Astrocyte of the hippocampus (primary cell): Measurements from ENCODE around the gene CCDC85C.

ENCODE experiments used
- DNase-seq: peaks from one replicate; pipeline ENCODE4 v3.0.0; 2011; ENCODE audit warnings: low read depth, low spot score

Gene CCDC85C

DNA sequence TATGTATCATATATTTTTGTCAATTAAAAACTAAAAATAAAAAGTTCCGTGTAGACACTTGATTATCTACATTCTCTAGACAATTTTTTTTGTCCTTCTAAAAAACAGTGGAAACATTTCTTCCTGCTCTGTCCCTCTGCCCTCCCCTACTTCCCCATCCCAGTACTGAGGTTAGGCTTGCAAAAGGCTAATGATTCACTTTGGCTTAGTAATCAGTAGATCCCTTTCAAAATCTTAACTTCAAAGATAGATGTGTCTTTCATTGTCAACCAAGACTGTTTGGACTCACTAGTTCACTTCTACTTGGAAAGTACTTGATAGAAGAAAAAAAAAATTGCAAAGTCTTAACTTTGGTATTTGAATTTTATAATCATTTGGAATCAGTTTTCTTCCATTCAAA lies 127.1 kb downstream of the CCDC85C start:
- no peak for DNase-seq

DNA sequence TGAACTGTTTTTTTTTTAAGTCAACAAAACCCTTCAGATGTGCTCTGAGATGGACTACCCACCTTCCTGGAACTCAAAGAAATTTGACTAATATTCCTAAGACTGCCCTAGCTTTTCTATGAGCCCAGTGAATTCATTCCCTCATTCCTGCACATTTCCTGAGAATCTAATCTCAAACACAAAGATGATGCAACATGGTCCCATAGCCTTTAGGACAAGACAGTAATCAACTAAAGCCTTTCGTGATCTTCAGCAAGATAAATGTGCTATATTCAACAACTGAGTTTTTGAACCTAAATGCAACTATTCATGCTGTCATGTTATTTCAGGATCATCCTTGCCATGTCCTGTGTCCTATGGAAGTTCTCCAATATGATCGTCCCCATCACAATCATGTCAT lies 128.3 kb downstream of the CCDC85C start:
- DNase-seq, result no peak

DNA sequence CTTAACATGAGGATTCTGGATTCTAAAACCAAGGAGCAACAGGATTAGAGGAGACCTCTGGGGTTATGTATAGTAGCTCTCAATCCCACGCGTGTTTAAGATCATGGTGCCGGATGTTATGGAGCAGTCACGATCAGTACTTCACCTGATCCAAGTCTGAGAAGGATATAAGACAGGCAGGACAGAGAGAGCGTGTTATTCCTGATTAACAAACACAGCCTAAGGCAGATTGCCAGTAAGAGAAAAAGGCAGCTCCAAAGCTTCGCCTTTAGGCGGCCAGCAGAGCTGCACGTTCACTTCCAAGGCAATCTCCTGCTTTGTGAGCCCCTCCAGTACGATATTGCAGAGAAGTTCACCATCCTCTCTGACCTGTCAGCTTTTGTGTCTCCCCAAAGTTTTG lies 128.8 kb downstream of the CCDC85C start:
- peak; percentile 42 for DNase-seq

DNA sequence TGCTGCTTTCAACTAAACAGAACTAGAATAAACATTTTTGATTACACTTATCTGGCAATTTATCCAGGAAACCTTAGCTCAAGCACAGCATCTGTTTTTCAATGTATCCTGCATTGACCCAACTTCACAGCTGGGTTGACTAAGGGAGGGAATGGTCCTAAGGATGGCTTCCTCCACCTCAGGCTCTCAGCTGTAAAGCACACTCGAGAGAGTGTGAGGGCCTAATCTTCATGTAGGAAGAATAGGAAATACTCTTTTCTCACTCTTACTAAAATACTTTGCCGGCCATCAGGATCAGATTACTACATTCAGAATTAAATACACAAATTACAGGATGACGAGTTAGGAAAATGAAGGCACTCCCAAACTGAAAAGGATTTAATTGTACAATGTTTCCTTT lies 130.5 kb downstream of the CCDC85C start:
- no peak for DNase-seq

DNA sequence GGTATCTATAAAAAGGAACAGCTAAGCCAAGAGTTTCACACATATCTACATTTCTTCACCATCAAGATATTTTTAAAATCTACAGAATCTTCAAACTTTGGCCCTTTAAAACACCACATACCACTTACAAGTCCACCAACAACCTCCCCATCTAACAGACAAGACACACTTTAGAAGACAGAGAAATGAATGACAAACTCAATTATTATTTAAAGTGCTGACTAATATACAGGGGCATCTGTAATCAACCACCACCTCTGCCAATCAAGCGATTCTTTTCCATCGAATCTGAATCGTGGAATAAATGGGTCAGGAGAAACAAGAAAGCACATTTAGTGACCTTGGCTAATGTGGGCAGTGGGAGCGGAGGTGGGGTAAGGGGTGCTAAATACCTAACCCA lies 131.1 kb downstream of the CCDC85C start:
- no peak for DNase-seq

DNA sequence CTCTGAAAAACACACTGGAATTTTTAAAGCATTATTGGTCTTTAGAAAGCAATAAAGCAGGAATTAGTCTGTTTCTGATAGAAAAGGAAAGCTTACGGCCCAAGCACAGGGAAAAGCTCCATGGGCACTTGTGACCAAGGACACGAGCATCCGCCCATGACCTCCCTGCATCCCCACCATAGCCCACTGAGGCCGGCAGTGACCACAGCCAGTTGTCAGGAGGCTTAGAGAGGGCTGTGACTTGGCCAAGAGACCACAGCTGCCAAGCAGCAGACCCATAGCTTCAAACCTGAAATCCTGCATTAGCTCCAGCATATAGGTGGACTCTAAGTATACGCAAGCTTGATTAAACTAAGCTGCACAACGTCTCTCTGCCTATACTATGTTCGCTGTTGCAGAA lies 132.3 kb downstream of the CCDC85C start:
- DNase-seq, result no peak

DNA sequence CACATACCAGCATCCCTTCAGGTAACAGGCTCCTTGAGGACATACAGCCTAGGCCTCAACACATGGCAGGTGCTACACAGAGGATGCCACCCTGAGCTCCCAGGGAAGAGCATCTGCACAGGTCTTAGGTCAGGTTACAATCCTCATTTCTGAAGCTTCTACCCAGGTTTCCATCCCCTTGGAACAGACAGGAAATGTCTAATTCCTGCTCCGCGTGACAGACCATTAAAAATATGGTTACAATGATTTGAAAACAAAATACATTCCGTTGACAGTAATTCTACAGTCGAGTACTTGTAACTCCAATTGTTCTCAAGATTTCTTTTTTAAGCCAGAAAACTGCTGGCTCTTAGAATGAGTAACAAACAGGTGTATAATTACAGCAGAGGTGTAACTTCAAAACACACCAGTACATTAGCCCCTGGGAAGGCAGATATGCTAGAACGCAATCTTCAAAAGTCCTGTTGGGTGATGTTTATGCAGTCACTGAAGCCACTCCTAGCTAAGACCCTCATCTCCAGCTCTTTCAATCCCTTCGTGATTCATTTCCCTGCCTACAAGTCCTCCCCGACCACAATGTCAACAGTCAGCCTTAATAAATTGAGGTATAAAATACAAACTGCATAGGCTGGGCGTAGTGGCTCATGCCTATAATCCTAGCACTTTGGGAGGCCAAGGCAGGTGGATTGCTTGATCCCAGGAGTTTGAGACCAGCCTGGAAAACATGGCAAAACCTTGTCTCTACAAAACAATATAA lies 135.0 kb downstream of the CCDC85C start:
- peak; percentile 27 for DNase-seq

DNA sequence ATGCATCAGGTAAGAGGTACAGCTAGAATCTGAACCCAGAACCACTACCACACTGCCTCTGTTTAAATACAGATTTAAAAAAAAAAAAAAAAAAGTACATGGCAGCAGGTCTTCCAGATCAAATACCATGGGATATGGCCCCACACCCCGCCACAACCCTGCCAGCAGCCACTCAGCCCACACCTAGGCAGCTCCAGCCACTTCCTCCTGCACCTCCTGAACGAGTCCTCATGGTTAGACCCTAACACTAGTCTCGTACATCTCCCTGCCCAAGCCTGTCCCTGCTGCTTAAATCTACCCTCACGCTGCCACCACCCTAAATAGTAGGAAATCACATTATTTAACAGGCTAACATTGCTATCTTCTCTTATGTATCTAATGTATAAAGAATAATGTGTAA lies 135.9 kb downstream of the CCDC85C start:
- no peak for DNase-seq

DNA sequence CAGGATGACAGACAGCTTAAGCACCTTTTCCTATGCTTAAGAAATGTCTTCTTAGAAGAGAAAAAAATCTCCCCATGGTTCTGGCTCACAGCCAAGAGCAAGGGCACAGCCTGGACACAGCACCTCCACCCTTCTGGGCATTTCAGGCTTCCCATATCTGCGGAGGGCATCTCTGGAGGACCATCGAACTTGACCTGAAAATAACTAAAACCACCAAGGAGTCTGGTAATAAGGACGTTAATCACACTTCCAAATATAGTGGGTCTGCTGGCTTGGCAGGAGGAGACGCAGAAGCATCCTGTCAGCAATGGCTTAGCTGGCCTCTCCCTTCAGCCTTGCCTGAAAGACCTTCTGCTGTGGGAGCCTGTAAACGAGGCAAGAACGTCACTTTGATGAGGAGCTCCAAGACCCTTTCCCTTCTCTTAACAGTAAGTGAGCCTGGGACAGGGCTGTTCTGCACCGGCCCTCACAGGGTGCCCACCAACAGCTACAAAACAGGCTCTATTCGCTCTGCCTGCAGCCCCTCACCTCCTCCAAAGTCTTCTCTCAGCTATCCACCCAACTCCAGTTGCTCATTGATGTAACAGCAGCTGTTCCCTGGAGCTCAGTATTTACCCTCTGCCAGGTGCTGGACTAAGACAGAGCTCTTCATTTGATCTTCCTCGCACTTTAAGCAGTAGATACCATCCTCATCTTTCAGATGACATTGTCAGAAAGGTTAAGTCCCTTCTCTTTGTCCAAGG lies 136.5 kb downstream of the CCDC85C start:
- no peak for DNase-seq

DNA sequence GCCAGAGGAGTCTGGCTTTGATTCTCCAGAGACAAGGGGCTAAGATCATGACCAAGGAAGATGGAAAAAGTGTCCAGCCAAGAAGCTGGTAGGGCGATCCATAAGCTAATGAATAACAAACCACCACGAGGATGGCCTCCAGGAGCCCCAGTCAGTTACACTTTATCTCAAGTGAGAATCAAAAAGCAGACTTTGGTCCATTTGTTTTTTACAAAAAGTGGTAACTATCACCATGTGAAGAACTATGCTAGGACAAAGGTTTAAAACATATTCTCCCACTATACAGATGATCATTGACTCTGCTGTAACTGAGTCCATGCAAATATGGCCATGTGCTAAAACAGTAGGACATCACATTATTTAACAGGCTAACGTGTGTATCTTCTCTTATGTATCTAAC lies 137.2 kb downstream of the CCDC85C start:
- DNase-seq, result no peak

DNA sequence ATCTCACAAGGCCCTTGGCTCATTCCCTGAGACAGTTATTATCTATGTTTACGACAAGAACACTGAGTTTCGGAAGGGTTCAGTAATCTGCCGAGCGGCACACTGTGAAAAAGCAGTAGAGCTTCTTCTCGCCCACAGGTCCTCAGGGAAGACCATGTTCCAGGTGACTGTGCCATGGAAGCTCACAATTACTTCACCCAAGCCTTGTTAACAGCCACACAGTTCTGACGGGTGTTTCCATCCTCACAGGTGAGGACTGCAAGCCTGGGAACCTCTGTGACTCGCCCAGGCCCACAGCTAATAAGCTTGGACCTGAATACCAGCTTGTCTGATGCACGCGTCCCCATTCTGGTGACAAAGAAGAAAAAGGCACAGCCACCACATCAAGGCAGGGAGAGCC lies 138.7 kb downstream of the CCDC85C start:
- no peak for DNase-seq

DNA sequence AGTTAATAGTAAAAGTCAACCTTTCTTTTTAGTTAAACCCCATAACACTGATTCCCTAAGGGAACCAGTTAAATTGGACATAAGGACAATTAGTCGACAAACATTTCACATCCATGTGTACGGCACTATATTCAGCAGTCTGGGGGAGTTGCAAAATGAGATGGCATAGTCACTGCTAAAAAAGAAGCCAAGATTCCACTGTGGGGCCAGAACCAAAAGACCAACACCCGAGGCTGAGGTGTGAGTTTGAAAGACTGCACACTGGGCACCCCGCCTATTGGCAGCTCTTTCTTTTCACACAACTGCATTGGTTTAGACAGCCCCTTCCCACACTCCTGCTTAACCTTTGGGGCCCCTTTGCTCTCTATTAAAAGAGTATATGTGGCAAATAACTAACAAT lies 140.0 kb downstream of the CCDC85C start:
- no peak for DNase-seq

DNA sequence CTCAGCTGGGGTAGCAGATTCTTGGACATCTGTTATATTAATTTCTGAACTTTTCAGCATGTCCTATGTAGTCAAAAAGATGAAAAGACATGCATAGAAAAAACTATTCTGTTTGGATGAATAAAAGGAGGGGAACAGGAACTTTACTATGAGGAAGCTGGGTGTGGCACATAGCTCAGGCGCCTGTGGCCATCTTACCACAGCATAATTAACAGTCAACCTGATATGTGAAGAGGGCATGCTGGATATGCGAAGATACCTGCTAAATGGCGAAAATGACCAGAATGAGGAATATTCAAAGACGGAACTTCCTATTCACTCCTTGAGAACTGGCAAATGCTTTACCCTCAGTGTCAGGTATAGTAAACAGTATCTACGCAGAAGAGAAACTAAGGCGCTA lies 141.8 kb downstream of the CCDC85C start:
- DNase-seq, result no peak

DNA sequence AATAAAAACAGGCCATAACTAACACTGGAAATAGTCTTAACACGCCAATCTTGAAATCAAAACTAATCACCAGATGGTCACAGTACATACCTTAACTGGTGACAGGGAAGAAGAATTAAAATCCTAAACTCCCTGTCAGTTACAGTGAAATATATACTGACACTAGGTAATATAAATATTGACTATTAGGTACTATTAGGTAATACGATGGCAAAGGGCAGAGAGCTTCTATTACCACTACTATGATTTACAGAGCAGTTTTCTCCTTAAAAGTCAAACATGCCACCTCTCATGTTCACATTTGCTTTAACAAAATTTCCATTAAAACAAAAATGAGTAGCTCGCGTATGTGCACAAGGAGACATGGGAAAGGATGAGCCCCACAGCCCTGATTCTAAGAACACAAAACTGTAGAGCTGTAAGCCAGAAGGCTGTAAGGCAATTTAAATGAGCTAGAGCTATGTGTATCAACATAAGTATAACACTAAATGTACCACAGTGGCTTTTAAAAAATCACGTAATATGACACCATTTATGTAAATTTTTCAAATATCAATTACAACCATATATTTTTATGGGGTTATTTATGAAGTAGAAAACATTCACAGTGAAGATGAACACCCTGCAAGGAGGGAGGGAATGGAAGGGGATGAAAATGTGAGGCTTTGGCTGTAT lies 142.5 kb downstream of the CCDC85C start:
- DNase-seq, result no peak

DNA sequence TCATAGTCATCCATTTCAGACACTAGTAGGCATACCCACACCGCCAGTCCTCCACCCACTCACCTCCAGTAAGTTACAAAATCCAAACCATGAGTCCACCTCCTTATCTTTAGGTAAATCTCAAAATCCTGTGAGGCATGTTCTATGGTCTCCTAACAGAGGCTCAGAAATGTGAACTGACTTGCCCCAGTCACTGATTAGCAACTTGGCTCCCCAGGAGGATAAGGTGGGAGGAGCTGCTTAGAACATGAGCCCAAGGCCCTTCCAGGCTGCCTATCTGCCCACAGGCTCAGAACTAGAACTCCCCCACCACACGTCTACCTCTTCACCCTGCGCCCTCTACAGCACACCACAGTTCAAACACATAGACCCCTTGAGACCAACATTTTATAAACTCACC lies 143.2 kb downstream of the CCDC85C start:
- DNase-seq, result no peak

DNA sequence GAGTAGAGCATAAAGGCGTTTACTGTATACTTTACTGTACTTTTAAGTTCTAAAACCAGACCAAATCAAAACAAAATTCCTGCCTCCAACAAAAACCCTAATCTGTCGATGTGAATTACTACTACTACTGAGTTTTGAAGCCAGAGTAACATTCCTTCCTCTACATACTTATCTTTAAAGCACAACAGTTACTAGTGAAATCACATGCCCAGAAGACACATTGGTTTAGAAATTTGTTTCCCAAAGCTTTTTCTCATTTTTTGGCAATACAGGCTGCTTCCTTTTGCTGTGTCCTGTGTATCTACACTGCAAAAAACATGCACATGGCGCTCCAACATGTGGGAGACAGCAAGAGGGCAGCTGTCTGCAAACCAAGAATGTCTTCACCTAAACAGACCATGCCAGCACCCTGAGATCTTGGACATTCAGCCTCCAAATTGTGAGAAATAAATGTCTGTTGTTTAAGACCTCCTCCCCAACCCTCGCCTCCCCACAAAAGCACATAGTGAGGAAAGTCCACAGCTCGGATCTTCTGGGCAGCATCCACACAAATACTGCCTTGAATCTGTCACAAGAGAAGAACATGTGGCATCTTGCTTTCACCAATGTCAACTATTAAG lies 144.4 kb downstream of the CCDC85C start:
- no peak for DNase-seq

DNA sequence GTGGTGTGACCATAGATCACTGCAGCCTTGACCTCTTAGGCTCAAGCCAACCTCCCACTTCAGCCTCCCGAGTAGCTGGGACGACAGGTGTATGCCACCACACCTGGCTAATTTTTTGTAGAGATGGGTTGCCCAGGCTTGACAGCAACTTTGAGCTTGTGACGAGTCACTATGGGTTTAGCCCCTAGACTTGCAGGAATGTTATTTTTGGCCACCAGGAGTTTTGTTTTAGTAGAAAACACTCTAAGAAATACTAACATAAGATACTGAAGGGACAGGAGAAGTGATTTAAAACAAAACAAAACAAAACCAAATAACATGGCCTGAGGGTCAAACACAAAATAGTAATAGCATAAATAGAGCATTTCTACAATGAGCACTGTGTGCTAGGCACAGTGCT lies 149.8 kb downstream of the CCDC85C start:
- DNase-seq, result no peak

DNA sequence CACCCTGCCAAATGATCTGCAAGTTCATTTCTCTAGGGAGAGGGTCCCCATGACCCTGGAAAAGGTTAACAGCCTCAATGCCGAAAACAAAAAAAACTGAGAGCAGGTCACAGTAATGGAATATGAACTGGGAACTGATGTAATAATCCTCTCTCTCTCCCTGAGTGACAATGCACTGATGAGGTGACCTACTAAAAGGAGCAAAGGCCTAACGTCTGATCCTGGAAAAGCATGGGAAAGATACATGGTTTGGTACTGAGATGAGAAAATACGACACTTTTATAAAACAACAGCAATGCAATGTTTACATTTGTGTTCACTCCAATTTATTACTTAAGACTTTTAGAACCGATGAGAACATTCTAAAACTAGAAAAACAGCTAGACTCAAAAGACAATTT lies 151.0 kb downstream of the CCDC85C start:
- DNase-seq, result no peak

DNA sequence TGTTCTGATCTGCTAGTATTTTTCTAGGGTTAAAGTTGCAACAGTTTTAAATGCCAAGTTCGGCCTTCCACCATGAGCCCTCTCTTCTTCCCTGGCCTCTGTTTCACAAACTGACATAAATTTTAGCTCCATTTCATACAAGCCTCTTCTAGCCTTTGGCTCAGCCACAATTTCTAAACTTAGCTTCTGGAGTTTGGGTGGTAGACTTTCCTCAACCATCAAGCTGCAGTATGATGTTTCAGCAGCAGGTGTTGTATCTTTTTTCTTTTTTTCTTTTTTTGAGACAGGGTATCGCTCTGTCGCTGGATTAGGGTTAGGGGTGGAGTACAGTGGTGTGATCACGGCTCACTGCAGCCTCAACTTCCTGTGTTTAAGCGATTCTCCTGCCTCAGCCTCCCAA lies 152.8 kb downstream of the CCDC85C start:
- DNase-seq, result no peak

DNA sequence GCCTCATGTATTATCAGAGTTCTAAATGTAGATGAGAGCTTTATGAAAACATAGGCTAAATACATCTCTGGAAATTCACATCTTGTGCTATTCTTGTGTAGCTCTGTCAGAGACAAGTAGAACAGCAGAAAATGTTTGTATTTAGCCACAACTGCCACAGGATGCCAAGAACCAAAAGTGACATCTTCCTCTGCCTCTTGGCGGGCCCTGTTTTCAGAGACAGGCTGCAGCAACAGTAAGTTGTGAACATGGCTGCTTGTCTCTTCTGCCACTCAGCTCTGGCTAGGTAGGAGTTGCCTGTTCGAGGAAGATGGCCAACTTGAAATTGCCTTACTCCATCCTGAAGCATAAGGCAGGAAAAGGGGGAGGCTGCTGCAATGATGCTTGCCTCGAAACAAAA lies 153.7 kb downstream of the CCDC85C start:
- no peak for DNase-seq
